K562 (cell line): ENCODE results near the gene CDPF1. TPM values are rescaled to one million over a fixed set of nuclear protein-coding genes. Genes with fewer than 3 reads are reported as not detected.
A peak's percentile ranks its signal among the peaks of the same experiment; 100 is the strongest.
"Not testable (repeated sequence)": the region's sequence is repeated elsewhere in the genome, so short reads cannot be mapped to it uniquely, and the experiment has no call there.

ENCODE experiments used
- ATAC-seq: fragments of 200-7000 bp; cut with Tn5 transposase; 3 replicates; pipeline ENCODE4 v1.9.1; 2020; ENCODE audit warnings: moderate library complexity
- BruUV-seq: library from RNA; stranded (reverse); fragments of 400-500 nt; replicated peaks from 2 replicates; lab custom pipeline; 2021; lab: Mats Ljungman, UMichigan
- CTCF ChIA-PET: fragments of 300-600 bp; formaldehyde crosslinking; extraction: SDS; loops from one replicate; lab custom pipeline; 2021; ENCODE audit warnings: low intra/inter-chr PET ratio; lab: Yijun Ruan, JAX
- POLR2A ChIA-PET: fragments of 300-600, 350-650 bp; sonication (Branson Sonifier 250); formaldehyde crosslinking; extraction: SDS; loops from one replicate; lab custom pipeline; 2021; ENCODE audit warnings: antibody characterized with exemption, inconsistent platforms; lab: Yijun Ruan, JAX
- DNase-seq, 4 experiments: peaks; one replicate each; pipeline versions ENCODE4 v3.0.0 to v3.0.0-alpha.2; 2011 to 2018; ENCODE audit warnings: low spot score in 3 of 4, mixed read lengths in 3 of 4; ENCODE audit errors: extremely low read depth in 1 of 4
- FAIRE-seq: peaks from 2 replicates; lab custom pipeline; 2011; peaks lifted over from hg19 to GRCh38; lab: Jason Lieb, UNC
- H2AFZ ChIP-seq: 2 replicates; pipeline ENCODE4 v1.6.0; 2011; ENCODE audit warnings: low read depth, low read length, control low read depth, inconsistent platforms
- H3K27ac ChIP-seq: fragments of 200-600 bp; 3 replicates; pipeline ENCODE4 v1.8.0; 2011; ENCODE audit warnings: low read depth, mild to moderate bottlenecking, control low read depth, inconsistent platforms, low read length, moderate library complexity, mixed read lengths; ENCODE audit errors: extremely low read depth
- H3K27me3 ChIP-seq, 2 experiments: fragments of 300-600 bp in 1 of 2; 2 replicates in 1 of 2; 3 replicates in 1 of 2; pipeline versions ENCODE4 v1.6.0 to v1.8.0; 2011; ENCODE audit warnings: inconsistent platforms in 2 of 2, low read length in 2 of 2, mild to moderate bottlenecking in 1 of 2, mixed read lengths in 1 of 2, moderate library complexity in 1 of 2; ENCODE audit not compliant: control insufficient read depth in 2 of 2, insufficient read depth in 2 of 2
- H3K36me3 ChIP-seq: fragments of 300-600 bp; 3 replicates; pipeline ENCODE4 v1.8.0; 2011; ENCODE audit warnings: mild to moderate bottlenecking, low read length, inconsistent platforms; ENCODE audit not compliant: control insufficient read depth, insufficient read depth
- H3K4me1 ChIP-seq, 2 experiments: fragments of 200-600 bp in 1 of 2; replicated peaks in 1 of 2; 2 replicates in 1 of 2; 3 replicates in 1 of 2; pipeline versions ENCODE4 v1.5.1 to v1.8.0; 2011; ENCODE audit warnings: inconsistent platforms in 2 of 2, low read length in 2 of 2, mild to moderate bottlenecking in 1 of 2, mixed read lengths in 1 of 2, moderate library complexity in 1 of 2; ENCODE audit not compliant: control insufficient read depth in 2 of 2, insufficient read depth in 2 of 2
- H3K4me2 ChIP-seq: 2 replicates; pipeline ENCODE4 v1.6.1; 2011; ENCODE audit warnings: low read length, control low read depth, inconsistent platforms, mixed read lengths; ENCODE audit not compliant: insufficient read depth
- H3K4me3 ChIP-seq: fragments of 200-600 bp; sonication (generic), shearing (Covaris generic); 2 replicates; pipeline ENCODE4 v1.5.1; 2016; ENCODE audit warnings: control low read depth, inconsistent platforms
- H3K79me2 ChIP-seq: fragments of 200-600 bp; 3 replicates; pipeline ENCODE4 v1.8.0; 2011; ENCODE audit warnings: low read length, inconsistent platforms; ENCODE audit not compliant: control insufficient read depth, insufficient read depth
- H3K9ac ChIP-seq, 2 experiments: 2 replicates each; pipeline versions ENCODE4 v1.6.0 to v1.6.1; 2011; ENCODE audit warnings: low read depth in 2 of 2, low read length in 2 of 2, control low read depth in 1 of 2, inconsistent platforms in 1 of 2, mild to moderate bottlenecking in 1 of 2, mixed read lengths in 1 of 2; ENCODE audit not compliant: insufficient read depth in 1 of 2
- H3K9me1 ChIP-seq: one replicate; pipeline ENCODE4 v1.6.0; 2011; ENCODE audit warnings: inconsistent platforms, mild to moderate bottlenecking, low read length, moderate library complexity; ENCODE audit not compliant: control insufficient read depth, insufficient read depth
- H3K9me3 ChIP-seq: replicated peaks from 2 replicates; pipeline ENCODE4 v1.5.1; 2011; ENCODE audit warnings: low read depth, low read length, inconsistent platforms; ENCODE audit not compliant: control insufficient read depth, insufficient read depth
- H4K20me1 ChIP-seq: replicated peaks from 2 replicates; pipeline ENCODE4 v1.6.1; 2011; ENCODE audit warnings: low read length, inconsistent platforms, mixed read lengths; ENCODE audit not compliant: control insufficient read depth, insufficient read depth
- LEF1 ChIP-seq: fragments of 450-650 bp; IDR thresholded peaks from 2 replicates; pipeline ENCODE4 v1.6.1; 2016; ENCODE audit warnings: mild to moderate bottlenecking
- NRF1 ChIP-seq, 2 experiments: fragments of 450-650 bp; IDR thresholded peaks in 1 of 2; conservative IDR thresholded peaks in 1 of 2; 2 replicates each; pipeline ENCODE4 v1.6.1; 2014; ENCODE audit warnings: mild to moderate bottlenecking in 2 of 2
- TRIM28 ChIP-seq: fragments of 450-650 bp; IDR thresholded peaks from 2 replicates; pipeline ENCODE4 v1.6.1; 2017
- YY1 ChIP-seq, 3 experiments: IDR thresholded peaks; 2 replicates each; pipeline ENCODE4 v1.6.1; 2011; ENCODE audit warnings: low read length in 2 of 3, mild to moderate bottlenecking in 2 of 3, moderate library complexity in 2 of 3, borderline replicate concordance in 1 of 3, control low read depth in 1 of 3, low read depth in 1 of 3; ENCODE audit not compliant: insufficient read depth in 3 of 3, insufficient replicate concordance in 2 of 3, control insufficient read depth in 1 of 3, insufficient read length in 1 of 3; ENCODE audit errors: extremely low read depth in 1 of 3
- ZFP36 ChIP-seq: fragments of 150-350 bp; IDR thresholded peaks from 2 replicates; pipeline ENCODE4 v1.6.1; 2018; ENCODE audit warnings: low read length, low read depth; ENCODE audit not compliant: partially characterized antibody
- WGBS: fragments of 100-300 bp; shearing (Covaris generic); methylation state at CpG from one replicate; pipeline ENCODE4 v1.1.6; 2016; ENCODE audit warnings: low coverage, mixed read lengths; ENCODE audit not compliant: insufficient coverage; ENCODE audit errors: missing lambda C conversion rate; 5-methylcytosine and 5-hydroxymethylcytosine counted together
- in situ Hi-C: fragments of 300-500 bp; cut with MboI; formaldehyde crosslinking; loops from 4 replicates; pipeline ENCODE4 v1.15.0; 2018; ENCODE audit warnings: inconsistent platforms, mixed read lengths
- intact Hi-C: fragments of 100-400 bp; cut with micrococcal nuclease; formaldehyde crosslinking; loops from 2 replicates; pipeline ENCODE4 v1.14.2; 2022
- polyA plus RNA-seq, 8 experiments: library from polyadenylated mRNA; depleted of rRNA in 4 of 8; stranded (reverse) in 5 of 8; unstranded in 3 of 8; fragments of >200 nt; fragmentation: Nextera tagmentation in 2 of 8; fragmentation: Illumina TruSeq in 1 of 8; extraction: Ambion mirVana in 2 of 8; extraction: Trizol in 1 of 8; gene quantifications; 2 replicates each; pipeline versions ENCODE4 v1.2.1 to v1.2.3, GENCODE V29; 2011 to 2014; ENCODE audit warnings: inconsistent platforms in 1 of 8, missing spikeins in 1 of 8
- total RNA-seq, 7 experiments: library from RNA; depleted of rRNA in 6 of 7; stranded (reverse); fragments of >200 nt in 6 of 7; fragmentation: Illumina TruSeq in 2 of 7; extraction: Trizol in 2 of 7; gene quantifications; 2 replicates each; pipeline versions ENCODE4 v1.2.1 to v1.2.3, GENCODE V29; 2011 to 2021; ENCODE audit warnings: low replicate concordance in 1 of 7
- TF ChIP-seq, protein P1 (sequence below): fragments of 250-450 bp; sonication (Bioruptor Pico); IDR thresholded peaks from 2 replicates; pipeline ENCODE4 v1.8.0; 2021; ENCODE audit warnings: mild to moderate bottlenecking, moderate library complexity

Gene CDPF1
- total and polyA plus RNA-seq, 9 of the 15 experiments (the other 6 are each of a cell fraction or from before 2014, with no cell fraction given) = 0.84 to 19.5 (median 9.1) TPM

DNA sequence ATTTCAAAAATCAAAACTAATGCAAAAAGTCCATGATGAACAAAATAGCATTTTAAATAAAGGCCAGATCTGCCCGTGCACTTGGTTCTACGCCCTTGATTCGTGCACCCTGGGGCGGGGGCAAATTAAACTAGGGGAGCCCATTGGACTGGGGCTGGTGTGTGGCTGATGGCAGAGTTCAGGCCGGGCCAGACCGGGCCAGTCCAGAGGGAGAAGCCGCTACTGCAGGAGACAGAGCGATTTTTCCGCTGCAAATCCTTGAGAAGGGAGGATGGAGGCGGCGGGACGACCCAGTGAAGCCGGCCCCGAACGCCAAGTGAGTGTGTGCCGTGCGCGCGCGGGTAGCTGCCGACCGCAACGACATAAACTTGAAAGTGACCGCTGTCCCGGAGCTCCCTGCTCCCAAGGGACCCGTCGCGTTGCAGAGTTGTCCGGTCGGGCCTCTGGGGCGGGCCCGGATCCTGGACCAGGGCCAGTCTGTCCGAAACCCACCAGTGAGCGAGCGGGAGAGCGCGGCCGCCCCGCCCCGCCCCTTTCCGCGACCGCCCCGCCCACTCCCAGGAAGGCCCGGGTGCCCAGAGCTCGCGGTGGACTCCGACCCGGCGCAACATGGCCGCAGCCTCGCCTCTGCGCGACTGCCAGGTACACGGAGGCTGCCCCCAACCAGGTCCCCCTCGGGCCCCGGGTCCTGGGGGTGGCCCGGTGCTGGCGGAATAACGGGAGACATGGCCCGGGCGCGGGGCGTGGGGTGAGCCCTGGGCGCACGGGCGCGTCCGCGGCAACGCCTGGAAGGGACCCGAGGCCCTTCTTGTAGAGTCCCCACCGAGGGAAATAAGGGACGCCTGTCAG lies 17.6 kb upstream of the CDPF1 start, which contains the start of gene TTC38 (continued):
- TF ChIP-seq, protein P1, sequence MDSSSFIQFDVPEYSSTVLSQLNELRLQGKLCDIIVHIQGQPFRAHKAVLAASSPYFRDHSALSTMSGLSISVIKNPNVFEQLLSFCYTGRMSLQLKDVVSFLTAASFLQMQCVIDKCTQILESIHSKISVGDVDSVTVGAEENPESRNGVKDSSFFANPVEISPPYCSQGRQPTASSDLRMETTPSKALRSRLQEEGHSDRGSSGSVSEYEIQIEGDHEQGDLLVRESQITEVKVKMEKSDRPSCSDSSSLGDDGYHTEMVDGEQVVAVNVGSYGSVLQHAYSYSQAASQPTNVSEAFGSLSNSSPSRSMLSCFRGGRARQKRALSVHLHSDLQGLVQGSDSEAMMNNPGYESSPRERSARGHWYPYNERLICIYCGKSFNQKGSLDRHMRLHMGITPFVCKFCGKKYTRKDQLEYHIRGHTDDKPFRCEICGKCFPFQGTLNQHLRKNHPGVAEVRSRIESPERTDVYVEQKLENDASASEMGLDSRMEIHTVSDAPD (CRISPR knock-in tag) = no peak
- TF ChIP-seq NRF1 (conservative IDR thresholded peaks at IDR 0.05 in 1 of 2, IDR thresholded peaks at IDR 0.05 in 1 of 2) (peak in 1 of 2 experiments; percentile 65; a peak in 3 of 4 replicates), LEF1 (no peak), YY1 (IDR thresholded peaks at IDR 0.05; ENCODE audit: borderline replicate concordance in 1 of 3, control insufficient read depth in 1 of 3, extremely low read depth in 1 of 3, insufficient read depth in 3 of 3, insufficient read length in 1 of 3, insufficient replicate concordance in 2 of 3, low read depth in 1 of 3, low read length in 2 of 3) (peak; percentile 44 to 88 (median 79))

DNA sequence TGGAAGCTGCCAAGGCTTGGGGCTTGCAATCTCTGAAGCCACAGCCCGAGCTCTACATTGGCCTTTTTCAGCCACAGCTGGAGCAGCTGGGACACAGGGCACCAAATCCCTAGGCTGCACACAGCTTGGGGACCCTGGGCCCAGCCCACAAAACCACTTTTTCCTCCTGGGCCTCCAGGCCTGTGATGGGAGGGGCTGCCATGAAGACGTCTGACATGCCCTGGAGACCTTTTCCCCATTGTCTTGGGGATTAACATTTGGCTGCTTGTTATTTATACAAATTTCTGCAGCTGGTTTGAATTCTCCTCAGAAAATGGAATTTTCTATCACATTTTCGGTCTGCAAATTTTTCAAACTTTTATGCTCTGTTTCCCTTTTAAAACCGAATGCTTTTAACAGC lies 15.5 kb upstream of the CDPF1 start:
- POLR2A ChIA-PET, intact Hi-C loops, in situ Hi-C loops: not testable (repeated sequence)

DNA sequence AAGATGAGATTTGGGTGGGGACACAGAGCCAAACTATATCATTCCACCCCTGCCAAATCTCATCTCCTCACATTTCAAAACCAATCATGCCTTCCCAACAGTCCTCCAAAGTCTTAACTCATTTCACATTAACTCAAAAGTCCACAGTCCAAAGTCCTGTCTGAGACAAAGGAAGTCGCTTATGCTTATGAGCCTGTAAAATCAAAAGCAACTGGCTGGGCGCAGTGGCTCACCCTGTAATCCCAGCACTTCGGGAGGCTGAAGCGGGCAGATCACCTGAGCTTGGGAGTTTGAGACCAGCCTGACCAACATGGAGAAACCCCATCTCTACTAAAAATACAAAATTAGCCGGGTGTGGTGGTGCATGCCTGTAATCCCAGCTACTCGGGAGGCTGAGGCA lies 14.4 kb upstream of the CDPF1 start:
- BruUV-seq, H3K36me3 ChIP-seq, H2AFZ ChIP-seq, intact Hi-C loops, H3K9me3 ChIP-seq, in situ Hi-C loops, POLR2A ChIA-PET, H3K9ac ChIP-seq, CTCF ChIA-PET, H3K4me3 ChIP-seq, H3K27me3 ChIP-seq, ATAC-seq, H3K27ac ChIP-seq, DNase-seq, H4K20me1 ChIP-seq, H3K4me2 ChIP-seq, H3K9me1 ChIP-seq, FAIRE-seq: not testable (repeated sequence)
- H3K4me1 ChIP-seq = peaks cover 0 to 20% of the 10 kb centered on the region in 2 experiments; a peak in 4 of 5 replicates
- 71% methylated on average over 3 of the region's 6 CpGs for WGBS
- peaks cover 15% of the 10 kb centered on the region for H3K79me2 ChIP-seq

More for the DNA sequence above, 15.5 kb upstream of the CDPF1 start:
- H3K9me1 ChIP-seq, H3K27ac ChIP-seq, H3K36me3 ChIP-seq, H3K4me2 ChIP-seq, H2AFZ ChIP-seq, H3K9ac ChIP-seq, BruUV-seq, H3K4me3 ChIP-seq, FAIRE-seq, CTCF ChIA-PET, H4K20me1 ChIP-seq, H3K9me3 ChIP-seq, ATAC-seq, H3K27me3 ChIP-seq, DNase-seq: not testable (repeated sequence)
- TF ChIP-seq TRIM28 = peak; percentile 81
- TF ChIP-seq ZFP36 = peak; percentile 66
- peaks cover 0 to 24% of the 10 kb centered on the region in 2 experiments; a peak in 4 of 5 replicates for H3K4me1 ChIP-seq
- peaks cover 17% of the 10 kb centered on the region for H3K79me2 ChIP-seq
- 48% methylated on average over 4 of the region's 4 CpGs for WGBS
